HG02970 (cell line): ENCODE measurements around the gene PRR29.

Experiments used
- ATAC-seq: cut with Tn5 transposase; IDR thresholded peaks from one replicate; pipeline ENCODE4 v1.9.1; 2021; ENCODE audit warnings: mild to moderate bottlenecking, moderate library complexity, moderate number of reproducible peaks; ENCODE audit not compliant: unreplicated experiment, low FRiP score

The PRR29 gene

DNA sequence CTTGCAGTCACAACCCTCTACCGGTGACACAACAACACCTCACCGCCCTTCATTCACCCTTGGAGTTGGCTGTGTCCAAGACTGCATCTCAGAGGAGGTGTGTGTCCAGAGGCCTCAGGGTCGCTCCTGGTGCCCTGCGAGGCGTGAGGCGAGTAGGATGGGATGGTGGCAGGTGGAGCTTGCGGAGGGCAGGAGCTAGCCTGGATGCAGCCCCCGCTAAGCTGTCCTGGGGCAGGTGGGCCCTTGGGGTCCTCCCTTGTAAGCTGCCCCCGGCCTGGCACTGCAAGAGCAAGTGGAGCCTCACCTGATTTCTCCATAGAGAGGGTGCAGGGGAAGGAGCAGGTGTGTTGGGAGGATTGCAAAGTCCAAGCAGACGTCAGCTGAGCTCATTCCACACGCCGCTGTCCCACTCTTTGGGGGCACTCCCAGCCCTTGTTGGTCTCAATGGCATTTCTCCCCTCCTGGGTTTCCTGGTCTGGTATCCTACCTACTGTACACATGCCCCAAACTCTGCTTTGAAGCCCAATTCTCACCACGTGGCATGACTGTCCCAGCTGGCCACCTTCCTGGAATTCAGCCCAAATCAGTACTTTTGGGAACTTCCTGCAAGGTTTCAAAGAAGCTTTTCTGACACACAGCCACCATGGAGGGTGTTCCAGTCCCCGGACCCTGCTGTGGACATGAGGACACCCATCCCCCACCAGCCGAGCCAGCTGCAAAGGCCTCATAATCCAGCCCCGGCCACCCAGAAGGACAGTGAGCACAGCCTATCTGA lies 40.4 kb downstream of the PRR29 start:
- ATAC-seq, result no peak

- no peak for ATAC-seq
Measured at GRCh38 chr17:64039106-64039400, 40.9 kb downstream of the PRR29 start.

- ATAC-seq, result no peak
Measured at GRCh38 chr17:64040206-64040605, 42.1 kb downstream of the PRR29 start.

DNA sequence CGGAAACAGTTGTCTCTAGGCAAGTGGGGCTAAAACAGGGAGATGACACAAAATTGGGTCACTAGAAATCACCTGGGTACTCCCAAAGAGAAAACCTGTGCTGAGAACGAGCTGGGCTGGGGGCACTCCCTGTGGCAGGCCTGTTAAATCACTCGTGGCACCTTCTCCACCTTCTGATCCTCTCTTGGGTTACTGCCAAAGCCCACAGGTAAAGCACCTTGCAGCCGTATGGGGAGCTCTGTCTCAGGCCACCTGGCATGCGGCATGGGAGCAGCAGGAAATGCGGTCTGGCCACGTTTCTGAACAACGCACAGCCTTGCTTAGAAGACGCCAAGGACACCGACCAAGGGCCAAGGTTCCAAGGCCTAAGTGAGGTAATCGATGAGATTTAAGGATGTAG lies 43.8 kb downstream of the PRR29 start:
- ATAC-seq, result no peak

- no peak for ATAC-seq
Measured at GRCh38 chr17:64042700-64043485, 44.7 kb downstream of the PRR29 start.

GRCh38 chr17:64045176-64045575 lies 47.0 kb downstream of the PRR29 start:
- ATAC-seq, result no peak

DNA sequence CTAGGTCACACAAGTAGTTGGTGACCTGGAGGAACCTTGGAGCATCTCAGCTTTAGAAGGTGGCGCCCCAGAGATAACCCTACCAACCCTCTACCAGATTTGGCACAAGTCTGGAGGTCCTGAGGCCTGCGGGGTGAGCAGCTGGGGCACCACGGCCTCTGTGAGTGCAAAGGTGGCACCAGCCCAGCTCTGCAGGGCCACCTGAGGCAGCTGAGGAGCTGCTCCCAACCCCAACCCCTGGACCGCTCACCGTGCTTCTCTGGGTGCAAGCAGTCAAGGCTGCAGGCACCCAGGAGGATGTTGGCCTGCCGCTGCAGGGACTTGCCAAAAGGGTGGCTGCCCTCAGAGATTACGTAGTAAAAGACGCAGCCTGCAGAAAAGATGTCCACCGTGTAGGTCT lies 50.7 kb downstream of the PRR29 start:
- ATAC-seq, result no peak

GRCh38 chr17:64051153-64051552 lies 53.0 kb downstream of the PRR29 start:
- no peak for ATAC-seq

- no peak for ATAC-seq
Measured at GRCh38 chr17:64053101-64053500, 55.0 kb downstream of the PRR29 start.
